ENCODE measurements around the gene PLCB3. TPM values are rescaled to one million over a fixed set of nuclear protein-coding genes. Genes with fewer than 3 reads are reported as not detected.

The PLCB3 gene
- total and polyA plus RNA-seq, 2 experiments from 2014 or later: 28.1 to 103 TPM

DNA sequence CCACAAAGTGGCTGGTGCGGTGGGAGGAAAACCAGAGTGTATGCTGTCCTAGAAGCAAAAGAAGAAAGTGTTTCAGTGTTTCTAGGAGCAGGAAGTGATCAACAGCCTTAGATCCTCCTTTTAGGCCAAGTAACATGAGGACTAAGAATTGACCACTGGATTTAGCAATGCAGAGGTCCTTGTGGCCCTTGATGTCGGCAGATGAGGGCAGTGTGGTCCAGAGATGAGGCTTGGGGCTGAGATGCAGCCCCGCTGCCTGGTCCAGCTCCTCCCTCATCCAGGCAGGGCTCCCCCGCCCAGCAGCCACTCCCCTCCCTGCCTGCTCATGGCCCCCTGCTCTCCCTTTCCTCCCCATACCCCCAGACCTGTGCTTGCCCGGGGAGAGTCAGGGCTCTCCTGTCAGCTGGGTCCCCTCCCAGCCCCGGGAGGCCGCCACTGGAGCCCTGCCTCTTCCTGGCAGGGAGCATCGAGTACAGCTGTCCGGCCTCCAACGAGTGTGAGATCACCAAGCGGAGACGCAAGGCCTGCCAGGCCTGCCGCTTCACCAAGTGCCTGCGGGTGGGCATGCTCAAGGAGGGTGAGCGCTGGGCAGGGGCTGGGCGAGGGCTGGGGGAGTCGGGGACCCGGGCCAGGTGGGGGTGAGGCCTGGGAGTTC, 62.3 kb downstream of the PLCB3 start:
- H3F3A ChIP-seq (replicated peaks; ENCODE audit: low read depth): peaks cover 19% of the 10 kb centered on the region; the same call in 1 of the 2 replicates
- no peak for ATAC-seq
- H3K79me2 ChIP-seq (replicated peaks; ENCODE audit: insufficient read depth): peaks cover 32% of the 10 kb centered on the region
- H3K4me2 ChIP-seq: no peak overlapping the region
- Mint-ChIP-seq H3K27ac (no peak overlapping the region), H3K36me3 (ENCODE audit: low read depth) (peaks cover 34% of the 10 kb centered on the region), H3K27me3 (ENCODE audit: insufficient read depth, low read depth, poor library complexity) (peaks cover 27% of the 10 kb centered on the region), H3K4me3 (no peak overlapping the region; the same call in 2 of the 3 replicates), H3K9me3 (no peaks in the 10 kb centered on the region; the same call in 1 of the 3 replicates), H3K4me1 (peaks cover 8% of the 10 kb centered on the region; the same call in 2 of the 3 replicates)
- DNase-seq (ENCODE audit: low spot score): no peak
- no peak overlapping the region for H3K27ac ChIP-seq (ENCODE audit: low read depth)
- H3K27me3 ChIP-seq (ENCODE audit: insufficient read depth): no peaks in the 10 kb centered on the region
- H3K9me2 ChIP-seq (ENCODE audit: insufficient read depth): no peaks in the 10 kb centered on the region
- no peaks in the 10 kb centered on the region; the same call in 1 of the 2 replicates for H3K36me3 ChIP-seq (ENCODE audit: insufficient read depth)
- peaks cover 5% of the 10 kb centered on the region for H3K4me1 ChIP-seq (ENCODE audit: insufficient read depth)
- no peak for TF ChIP-seq CREB1 (CRISPR knock-in tag; IDR thresholded peaks at IDR 0.05; ENCODE audit: low read depth)
- TF ChIP-seq ZNF331 (CRISPR knock-in tag; IDR thresholded peaks at IDR 0.05; ENCODE audit: low read depth): no peak
- TF ChIP-seq EZH2phosphoT487 (IDR thresholded peaks at IDR 0.05; ENCODE audit: unreplicated experiment): no peak
- no peak for TF ChIP-seq POLR2AphosphoS5 (IDR thresholded peaks at IDR 0.05; ENCODE audit: low read depth)
- TF ChIP-seq STAT1 (IDR thresholded peaks at IDR 0.05; ENCODE audit: unreplicated experiment): no peak
- no peak for TF ChIP-seq JUNB (IDR thresholded peaks at IDR 0.05; ENCODE audit: unreplicated experiment)
- TF ChIP-seq, protein P1, sequence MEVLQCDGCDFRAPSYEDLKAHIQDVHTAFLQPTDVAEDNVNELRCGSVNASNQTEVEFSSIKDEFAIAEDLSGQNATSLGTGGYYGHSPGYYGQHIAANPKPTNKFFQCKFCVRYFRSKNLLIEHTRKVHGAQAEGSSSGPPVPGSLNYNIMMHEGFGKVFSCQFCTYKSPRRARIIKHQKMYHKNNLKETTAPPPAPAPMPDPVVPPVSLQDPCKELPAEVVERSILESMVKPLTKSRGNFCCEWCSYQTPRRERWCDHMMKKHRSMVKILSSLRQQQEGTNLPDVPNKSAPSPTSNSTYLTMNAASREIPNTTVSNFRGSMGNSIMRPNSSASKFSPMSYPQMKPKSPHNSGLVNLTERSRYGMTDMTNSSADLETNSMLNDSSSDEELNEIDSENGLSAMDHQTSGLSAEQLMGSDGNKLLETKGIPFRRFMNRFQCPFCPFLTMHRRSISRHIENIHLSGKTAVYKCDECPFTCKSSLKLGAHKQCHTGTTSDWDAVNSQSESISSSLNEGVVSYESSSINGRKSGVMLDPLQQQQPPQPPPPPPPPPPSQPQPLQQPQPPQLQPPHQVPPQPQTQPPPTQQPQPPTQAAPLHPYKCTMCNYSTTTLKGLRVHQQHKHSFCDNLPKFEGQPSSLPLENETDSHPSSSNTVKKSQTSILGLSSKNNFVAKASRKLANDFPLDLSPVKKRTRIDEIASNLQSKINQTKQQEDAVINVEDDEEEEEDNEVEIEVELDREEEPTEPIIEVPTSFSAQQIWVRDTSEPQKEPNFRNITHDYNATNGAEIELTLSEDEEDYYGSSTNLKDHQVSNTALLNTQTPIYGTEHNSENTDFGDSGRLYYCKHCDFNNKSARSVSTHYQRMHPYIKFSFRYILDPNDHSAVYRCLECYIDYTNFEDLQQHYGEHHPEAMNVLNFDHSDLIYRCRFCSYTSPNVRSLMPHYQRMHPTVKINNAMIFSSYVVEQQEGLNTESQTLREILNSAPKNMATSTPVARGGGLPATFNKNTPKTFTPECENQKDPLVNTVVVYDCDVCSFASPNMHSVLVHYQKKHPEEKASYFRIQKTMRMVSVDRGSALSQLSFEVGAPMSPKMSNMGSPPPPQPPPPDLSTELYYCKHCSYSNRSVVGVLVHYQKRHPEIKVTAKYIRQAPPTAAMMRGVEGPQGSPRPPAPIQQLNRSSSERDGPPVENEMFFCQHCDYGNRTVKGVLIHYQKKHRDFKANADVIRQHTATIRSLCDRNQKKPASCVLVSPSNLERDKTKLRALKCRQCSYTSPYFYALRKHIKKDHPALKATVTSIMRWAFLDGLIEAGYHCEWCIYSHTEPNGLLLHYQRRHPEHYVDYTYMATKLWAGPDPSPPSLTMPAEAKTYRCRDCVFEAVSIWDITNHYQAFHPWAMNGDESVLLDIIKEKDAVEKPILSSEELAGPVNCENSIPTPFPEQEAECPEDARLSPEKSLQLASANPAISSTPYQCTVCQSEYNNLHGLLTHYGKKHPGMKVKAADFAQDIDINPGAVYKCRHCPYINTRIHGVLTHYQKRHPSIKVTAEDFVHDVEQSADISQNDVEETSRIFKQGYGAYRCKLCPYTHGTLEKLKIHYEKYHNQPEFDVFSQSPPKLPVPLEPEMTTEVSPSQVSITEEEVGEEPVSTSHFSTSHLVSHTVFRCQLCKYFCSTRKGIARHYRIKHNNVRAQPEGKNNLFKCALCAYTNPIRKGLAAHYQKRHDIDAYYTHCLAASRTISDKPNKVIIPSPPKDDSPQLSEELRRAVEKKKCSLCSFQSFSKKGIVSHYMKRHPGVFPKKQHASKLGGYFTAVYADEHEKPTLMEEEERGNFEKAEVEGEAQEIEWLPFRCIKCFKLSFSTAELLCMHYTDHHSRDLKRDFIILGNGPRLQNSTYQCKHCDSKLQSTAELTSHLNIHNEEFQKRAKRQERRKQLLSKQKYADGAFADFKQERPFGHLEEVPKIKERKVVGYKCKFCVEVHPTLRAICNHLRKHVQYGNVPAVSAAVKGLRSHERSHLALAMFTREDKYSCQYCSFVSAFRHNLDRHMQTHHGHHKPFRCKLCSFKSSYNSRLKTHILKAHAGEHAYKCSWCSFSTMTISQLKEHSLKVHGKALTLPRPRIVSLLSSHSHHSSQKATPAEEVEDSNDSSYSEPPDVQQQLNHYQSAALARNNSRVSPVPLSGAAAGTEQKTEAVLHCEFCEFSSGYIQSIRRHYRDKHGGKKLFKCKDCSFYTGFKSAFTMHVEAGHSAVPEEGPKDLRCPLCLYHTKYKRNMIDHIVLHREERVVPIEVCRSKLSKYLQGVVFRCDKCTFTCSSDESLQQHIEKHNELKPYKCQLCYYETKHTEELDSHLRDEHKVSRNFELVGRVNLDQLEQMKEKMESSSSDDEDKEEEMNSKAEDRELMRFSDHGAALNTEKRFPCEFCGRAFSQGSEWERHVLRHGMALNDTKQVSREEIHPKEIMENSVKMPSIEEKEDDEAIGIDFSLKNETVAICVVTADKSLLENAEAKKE (CRISPR knock-in tag; IDR thresholded peaks at IDR 0.05): no peak
- TF ChIP-seq EZH2 (IDR thresholded peaks at IDR 0.05; ENCODE audit: low read depth, unreplicated experiment): no peak
- TF ChIP-seq, protein P2, sequence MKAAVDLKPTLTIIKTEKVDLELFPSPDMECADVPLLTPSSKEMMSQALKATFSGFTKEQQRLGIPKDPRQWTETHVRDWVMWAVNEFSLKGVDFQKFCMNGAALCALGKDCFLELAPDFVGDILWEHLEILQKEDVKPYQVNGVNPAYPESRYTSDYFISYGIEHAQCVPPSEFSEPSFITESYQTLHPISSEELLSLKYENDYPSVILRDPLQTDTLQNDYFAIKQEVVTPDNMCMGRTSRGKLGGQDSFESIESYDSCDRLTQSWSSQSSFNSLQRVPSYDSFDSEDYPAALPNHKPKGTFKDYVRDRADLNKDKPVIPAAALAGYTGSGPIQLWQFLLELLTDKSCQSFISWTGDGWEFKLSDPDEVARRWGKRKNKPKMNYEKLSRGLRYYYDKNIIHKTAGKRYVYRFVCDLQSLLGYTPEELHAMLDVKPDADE (IDR thresholded peaks at IDR 0.05): no peak
- TF ChIP-seq, protein P3, sequence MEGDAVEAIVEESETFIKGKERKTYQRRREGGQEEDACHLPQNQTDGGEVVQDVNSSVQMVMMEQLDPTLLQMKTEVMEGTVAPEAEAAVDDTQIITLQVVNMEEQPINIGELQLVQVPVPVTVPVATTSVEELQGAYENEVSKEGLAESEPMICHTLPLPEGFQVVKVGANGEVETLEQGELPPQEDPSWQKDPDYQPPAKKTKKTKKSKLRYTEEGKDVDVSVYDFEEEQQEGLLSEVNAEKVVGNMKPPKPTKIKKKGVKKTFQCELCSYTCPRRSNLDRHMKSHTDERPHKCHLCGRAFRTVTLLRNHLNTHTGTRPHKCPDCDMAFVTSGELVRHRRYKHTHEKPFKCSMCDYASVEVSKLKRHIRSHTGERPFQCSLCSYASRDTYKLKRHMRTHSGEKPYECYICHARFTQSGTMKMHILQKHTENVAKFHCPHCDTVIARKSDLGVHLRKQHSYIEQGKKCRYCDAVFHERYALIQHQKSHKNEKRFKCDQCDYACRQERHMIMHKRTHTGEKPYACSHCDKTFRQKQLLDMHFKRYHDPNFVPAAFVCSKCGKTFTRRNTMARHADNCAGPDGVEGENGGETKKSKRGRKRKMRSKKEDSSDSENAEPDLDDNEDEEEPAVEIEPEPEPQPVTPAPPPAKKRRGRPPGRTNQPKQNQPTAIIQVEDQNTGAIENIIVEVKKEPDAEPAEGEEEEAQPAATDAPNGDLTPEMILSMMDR (conservative IDR thresholded peaks at IDR 0.05; ENCODE audit: low read depth in 2 of 2): no peak
- no peak for TF ChIP-seq ZNF114 (CRISPR knock-in tag; IDR thresholded peaks at IDR 0.05)
- TF ChIP-seq, protein P4, sequence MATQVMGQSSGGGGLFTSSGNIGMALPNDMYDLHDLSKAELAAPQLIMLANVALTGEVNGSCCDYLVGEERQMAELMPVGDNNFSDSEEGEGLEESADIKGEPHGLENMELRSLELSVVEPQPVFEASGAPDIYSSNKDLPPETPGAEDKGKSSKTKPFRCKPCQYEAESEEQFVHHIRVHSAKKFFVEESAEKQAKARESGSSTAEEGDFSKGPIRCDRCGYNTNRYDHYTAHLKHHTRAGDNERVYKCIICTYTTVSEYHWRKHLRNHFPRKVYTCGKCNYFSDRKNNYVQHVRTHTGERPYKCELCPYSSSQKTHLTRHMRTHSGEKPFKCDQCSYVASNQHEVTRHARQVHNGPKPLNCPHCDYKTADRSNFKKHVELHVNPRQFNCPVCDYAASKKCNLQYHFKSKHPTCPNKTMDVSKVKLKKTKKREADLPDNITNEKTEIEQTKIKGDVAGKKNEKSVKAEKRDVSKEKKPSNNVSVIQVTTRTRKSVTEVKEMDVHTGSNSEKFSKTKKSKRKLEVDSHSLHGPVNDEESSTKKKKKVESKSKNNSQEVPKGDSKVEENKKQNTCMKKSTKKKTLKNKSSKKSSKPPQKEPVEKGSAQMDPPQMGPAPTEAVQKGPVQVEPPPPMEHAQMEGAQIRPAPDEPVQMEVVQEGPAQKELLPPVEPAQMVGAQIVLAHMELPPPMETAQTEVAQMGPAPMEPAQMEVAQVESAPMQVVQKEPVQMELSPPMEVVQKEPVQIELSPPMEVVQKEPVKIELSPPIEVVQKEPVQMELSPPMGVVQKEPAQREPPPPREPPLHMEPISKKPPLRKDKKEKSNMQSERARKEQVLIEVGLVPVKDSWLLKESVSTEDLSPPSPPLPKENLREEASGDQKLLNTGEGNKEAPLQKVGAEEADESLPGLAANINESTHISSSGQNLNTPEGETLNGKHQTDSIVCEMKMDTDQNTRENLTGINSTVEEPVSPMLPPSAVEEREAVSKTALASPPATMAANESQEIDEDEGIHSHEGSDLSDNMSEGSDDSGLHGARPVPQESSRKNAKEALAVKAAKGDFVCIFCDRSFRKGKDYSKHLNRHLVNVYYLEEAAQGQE (IDR thresholded peaks at IDR 0.05; ENCODE audit: unreplicated experiment): no peak
- TF ChIP-seq NANOG (IDR thresholded peaks at IDR 0.05; ENCODE audit: borderline replicate concordance): no peak
- H3K4me3 ChIP-seq: no peak overlapping the region
- no peaks in the 10 kb centered on the region; the same call in 1 of the 2 replicates for H4K20me1 ChIP-seq (replicated peaks; ENCODE audit: insufficient read depth)
- H2AFZ ChIP-seq: no peak overlapping the region
